HepG2 (cell line): ENCODE data around the gene TBC1D16. TPM values are rescaled to one million over a fixed set of nuclear protein-coding genes. Genes with fewer than 3 reads are reported as not detected.

Experiments
- JUN ChIP-seq: sonication (generic); formaldehyde crosslinking; IDR thresholded peaks from 2 replicates; pipeline ENCODE4 v1.4.0; 2020; ENCODE audit warnings: mild to moderate bottlenecking, missing genetic modification reagents
- KAT8 ChIP-seq: IDR thresholded peaks from 2 replicates; pipeline ENCODE4 v1.6.1; 2016; ENCODE audit warnings: missing genetic modification reagents, missing compliant biosample characterization
- KLF13 ChIP-seq: sonication (generic); formaldehyde crosslinking; IDR thresholded peaks from 2 replicates; pipeline ENCODE4 v1.4.0; 2020; ENCODE audit warnings: mild to moderate bottlenecking, missing genetic modification reagents
- MXD4 ChIP-seq: IDR thresholded peaks from 2 replicates; pipeline ENCODE4 v1.6.1; 2016; ENCODE audit warnings: mild to moderate bottlenecking, missing biosample characterization, missing genetic modification reagents
- MXI1 ChIP-seq: IDR thresholded peaks from 3 replicates; pipeline ENCODE4 v1.6.1; 2012; ENCODE audit warnings: low read depth, low read length, inconsistent platforms, borderline replicate concordance
- MYNN ChIP-seq: sonication (generic); formaldehyde crosslinking; IDR thresholded peaks from 2 replicates; pipeline ENCODE4 v1.4.0; 2020; ENCODE audit warnings: mild to moderate bottlenecking, low read depth, missing genetic modification reagents
- NFIB ChIP-seq: sonication (generic); formaldehyde crosslinking; IDR thresholded peaks from 2 replicates; pipeline ENCODE4 v1.9.0; 2021; ENCODE audit warnings: missing genetic modification reagents, mild to moderate bottlenecking, borderline replicate concordance
- NFYC ChIP-seq: IDR thresholded peaks from 2 replicates; pipeline ENCODE4 v1.6.1; 2016; ENCODE audit warnings: missing genetic modification reagents, missing compliant biosample characterization
- SETDB1 ChIP-seq: sonication (generic); formaldehyde crosslinking; IDR thresholded peaks from 2 replicates; pipeline ENCODE4 v1.5.1; 2020; ENCODE audit warnings: missing genetic modification reagents, mild to moderate bottlenecking, borderline replicate concordance
- TBX3 ChIP-seq: fragments of 450-650 bp; IDR thresholded peaks from 2 replicates; pipeline ENCODE4 v1.6.1; 2017; ENCODE audit warnings: antibody characterized with exemption, mild to moderate bottlenecking, inconsistent platforms, borderline replicate concordance
- TFDP2 ChIP-seq: sonication (generic); formaldehyde crosslinking; IDR thresholded peaks from 2 replicates; pipeline ENCODE4 v1.4.0; 2020; ENCODE audit warnings: missing genetic modification reagents
- ZFP37 ChIP-seq: sonication (generic); formaldehyde crosslinking; IDR thresholded peaks from 2 replicates; pipeline ENCODE4 v1.4.0; 2020; ENCODE audit warnings: missing genetic modification reagents, borderline replicate concordance
- ZNF224 ChIP-seq: sonication (generic); formaldehyde crosslinking; IDR thresholded peaks from 2 replicates; pipeline ENCODE4 v1.5.0; 2020; ENCODE audit warnings: mild to moderate bottlenecking, missing genetic modification reagents
- ZNF263 ChIP-seq: sonication (generic); formaldehyde crosslinking; IDR thresholded peaks from 2 replicates; pipeline ENCODE4 v1.4.0; 2020; ENCODE audit warnings: missing genetic modification reagents
- ZNF337 ChIP-seq: sonication (generic); formaldehyde crosslinking; IDR thresholded peaks from 2 replicates; pipeline ENCODE4 v1.5.1; 2020; ENCODE audit warnings: missing genetic modification reagents, low read depth, mild to moderate bottlenecking, borderline replicate concordance
- ZNF383 ChIP-seq: sonication (generic); formaldehyde crosslinking; IDR thresholded peaks from 2 replicates; pipeline ENCODE4 v1.4.0; 2020; ENCODE audit warnings: missing genetic modification reagents, mild to moderate bottlenecking, borderline replicate concordance
- ZNF550 ChIP-seq: sonication (generic); formaldehyde crosslinking; IDR thresholded peaks from 2 replicates; pipeline ENCODE4 v1.4.0; 2020; ENCODE audit warnings: mild to moderate bottlenecking, missing genetic modification reagents, borderline replicate concordance
- ZNF563 ChIP-seq: sonication (generic); formaldehyde crosslinking; IDR thresholded peaks from 2 replicates; pipeline ENCODE4 v1.8.0; 2022; ENCODE audit warnings: mild to moderate bottlenecking, moderate library complexity, missing genetic modification reagents
- ZNF567 ChIP-seq: sonication (generic); formaldehyde crosslinking; IDR thresholded peaks from 2 replicates; pipeline ENCODE4 v1.8.1; 2023; ENCODE audit warnings: mild to moderate bottlenecking, missing genetic modification reagents, borderline replicate concordance
- ZNF616 ChIP-seq: sonication (generic); formaldehyde crosslinking; IDR thresholded peaks from 2 replicates; pipeline ENCODE4 v1.5.0; 2020; ENCODE audit warnings: low read depth, mild to moderate bottlenecking, missing genetic modification reagents
- ZNF652 ChIP-seq: IDR thresholded peaks from 2 replicates; pipeline ENCODE4 v1.6.1; 2016; ENCODE audit warnings: low read depth, borderline replicate concordance
- ZNF720 ChIP-seq: sonication (generic); formaldehyde crosslinking; IDR thresholded peaks from 2 replicates; pipeline ENCODE4 v1.4.0; 2020; ENCODE audit warnings: missing genetic modification reagents
- ZNF740 ChIP-seq: sonication (generic); formaldehyde crosslinking; IDR thresholded peaks from 2 replicates; pipeline ENCODE4 v1.4.0; 2020; ENCODE audit warnings: missing genetic modification reagents
- ZNF768 ChIP-seq: sonication (generic); formaldehyde crosslinking; IDR thresholded peaks from 2 replicates; pipeline ENCODE4 v1.4.0; 2020; ENCODE audit warnings: missing genetic modification reagents
- ZSCAN31 ChIP-seq: sonication (generic); formaldehyde crosslinking; IDR thresholded peaks from 2 replicates; pipeline ENCODE4 v1.5.0; 2020; ENCODE audit warnings: low read depth, mild to moderate bottlenecking, missing genetic modification reagents
- polyA plus RNA-seq, 8 experiments: library from polyadenylated mRNA; depleted of rRNA in 3 of 8; stranded (reverse) in 7 of 8; unstranded in 1 of 8; fragments of >200 nt; fragmentation: Illumina TruSeq in 4 of 8; extraction: Trizol in 4 of 8; gene quantifications; 2 replicates each; pipeline versions ENCODE4 v1.2.1 to v1.2.3, GENCODE V29; 2011 to 2016; ENCODE audit warnings: low read depth in 4 of 8, missing spikeins in 1 of 8, mixed read lengths in 1 of 8; ENCODE audit not compliant: insufficient read depth in 1 of 8
- total RNA-seq, 5 experiments: library from RNA; depleted of rRNA; stranded (reverse); fragments of >200 nt; fragmentation: Illumina TruSeq; extraction: Trizol; gene quantifications; 2 replicates each; pipeline ENCODE4 v1.2.3, GENCODE V29; 2016; ENCODE audit warnings: low read depth in 1 of 5
- TF ChIP-seq, protein P1 (sequence below): sonication (generic); formaldehyde crosslinking; IDR thresholded peaks from 2 replicates; pipeline ENCODE4 v1.5.1; 2020; ENCODE audit warnings: missing genetic modification reagents, mild to moderate bottlenecking, borderline replicate concordance
- TF ChIP-seq, protein P2 (sequence below): sonication (generic); formaldehyde crosslinking; IDR thresholded peaks from 2 replicates; pipeline ENCODE4 v1.8.1; 2023; ENCODE audit warnings: mild to moderate bottlenecking, missing genetic modification reagents, borderline replicate concordance

Gene TBC1D16
- total and polyA plus RNA-seq, 2 of the 13 experiments (the other 11 are each of a cell fraction or from before 2014, with no cell fraction given): 14.9 to 24.9 TPM

GRCh38 chr17:79990051-79990592 is 45.5 kb downstream of the TBC1D16 start (continued):
- peak; percentile 38; the same call in 1 of the 3 replicates for TF ChIP-seq MXI1
- no peak; the same call in 1 of the 2 replicates for TF ChIP-seq NFYC (CRISPR knock-in tag)
- TF ChIP-seq ZNF563: no peak
- no peak for TF ChIP-seq ZNF652
- TF ChIP-seq ZNF768 (CRISPR knock-in tag): peak; percentile 27; the same call in 1 of the 2 replicates
- peak; percentile 51; the same call in 1 of the 2 replicates for TF ChIP-seq ZNF263 (CRISPR knock-in tag)
- TF ChIP-seq JUN (CRISPR knock-in tag): no peak; the same call in 1 of the 2 replicates
- TF ChIP-seq ZNF740 (CRISPR knock-in tag): no peak
- no peak for TF ChIP-seq ZNF224 (CRISPR knock-in tag)
- no peak; the same call in 1 of the 2 replicates for TF ChIP-seq KAT8 (CRISPR knock-in tag)
- TF ChIP-seq MYNN (CRISPR knock-in tag): no peak; the same call in 1 of the 2 replicates
- no peak for TF ChIP-seq ZNF616 (CRISPR knock-in tag)
- no peak for TF ChIP-seq ZNF720 (CRISPR knock-in tag)
- TF ChIP-seq ZFP37 (CRISPR knock-in tag): 0 out of 2 replicates have a peak, but pooled peaks have one; percentile 80
- 0 out of 2 replicates have a peak, but pooled peaks have one; percentile 39 for TF ChIP-seq KLF13 (CRISPR knock-in tag)
- TF ChIP-seq SETDB1 (CRISPR knock-in tag): no peak
- TF ChIP-seq, protein P1, sequence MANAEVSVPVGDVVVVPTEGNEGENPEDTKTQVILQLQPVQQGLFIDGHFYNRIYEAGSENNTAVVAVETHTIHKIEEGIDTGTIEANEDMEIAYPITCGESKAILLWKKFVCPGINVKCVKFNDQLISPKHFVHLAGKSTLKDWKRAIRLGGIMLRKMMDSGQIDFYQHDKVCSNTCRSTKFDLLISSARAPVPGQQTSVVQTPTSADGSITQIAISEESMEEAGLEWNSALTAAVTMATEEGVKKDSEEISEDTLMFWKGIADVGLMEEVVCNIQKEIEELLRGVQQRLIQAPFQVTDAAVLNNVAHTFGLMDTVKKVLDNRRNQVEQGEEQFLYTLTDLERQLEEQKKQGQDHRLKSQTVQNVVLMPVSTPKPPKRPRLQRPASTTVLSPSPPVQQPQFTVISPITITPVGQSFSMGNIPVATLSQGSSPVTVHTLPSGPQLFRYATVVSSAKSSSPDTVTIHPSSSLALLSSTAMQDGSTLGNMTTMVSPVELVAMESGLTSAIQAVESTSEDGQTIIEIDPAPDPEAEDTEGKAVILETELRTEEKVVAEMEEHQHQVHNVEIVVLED (CRISPR knock-in tag): no peak
- TF ChIP-seq ZNF337 (CRISPR knock-in tag): no peak
- TF ChIP-seq, protein P2, sequence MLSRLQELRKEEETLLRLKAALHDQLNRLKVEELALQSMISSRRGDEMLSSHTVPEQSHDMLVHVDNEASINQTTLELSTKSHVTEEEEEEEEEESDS (CRISPR knock-in tag): no peak
- no peak for TF ChIP-seq ZSCAN31 (CRISPR knock-in tag)
- no peak for TF ChIP-seq NFIB (CRISPR knock-in tag)
- no peak for TF ChIP-seq ZNF550 (CRISPR knock-in tag)
- peak; percentile 72; the same call in 1 of the 2 replicates for TF ChIP-seq MXD4 (CRISPR knock-in tag)
- TF ChIP-seq ZNF383 (CRISPR knock-in tag): no peak
- TF ChIP-seq TBX3: no peak
- peak; percentile 64 for TF ChIP-seq TFDP2 (CRISPR knock-in tag)
- TF ChIP-seq ZNF567 (CRISPR knock-in tag): no peak
